Fibroblast of villous mesenchyme (primary cell): Measurements from ENCODE around the gene UBQLN1. TPM values are rescaled to one million over a fixed set of nuclear protein-coding genes. Genes with fewer than 3 reads are reported as not detected.

Experiments used
- DNase-seq: peaks from one replicate; pipeline ENCODE4 v3.0.0-alpha.2; 2010; ENCODE audit warnings: low read depth
- H3K4me3 ChIP-seq: 2 replicates; pipeline ENCODE4 v1.5.1; 2011; ENCODE audit warnings: low read depth, mild to moderate bottlenecking, low read length
- CTCF ChIP-seq: IDR thresholded peaks from 2 replicates; pipeline ENCODE4 v1.5.1; 2012; ENCODE audit warnings: low read depth, mild to moderate bottlenecking, low read length; ENCODE audit not compliant: insufficient read depth
- total RNA-seq: library from RNA; depleted of rRNA; stranded (reverse); fragments of >200 nt; gene quantifications from 2 replicates; pipeline ENCODE4 v1.2.3, GENCODE V29; 2012

UBQLN1 gene
- total RNA-seq, 1 donor = 133 TPM

GRCh38 chr9:83670381-83670780, 37.4 kb downstream of the UBQLN1 start:
- no peak overlapping the region for H3K4me3 ChIP-seq
- TF ChIP-seq CTCF = no peak
- DNase-seq = no peak

GRCh38 chr9:83669067-83669466, 38.7 kb downstream of the UBQLN1 start:
- TF ChIP-seq CTCF = no peak
- DNase-seq = peak; percentile 23
- H3K4me3 ChIP-seq = no peak overlapping the region

- TF ChIP-seq CTCF = no peak
- no peak overlapping the region for H3K4me3 ChIP-seq
- DNase-seq = no peak
Observed at GRCh38 chr9:83665580-83666200, 42.1 kb downstream of the UBQLN1 start.

GRCh38 chr9:83662933-83663332, 44.8 kb downstream of the UBQLN1 start:
- DNase-seq = no peak
- H3K4me3 ChIP-seq = no peak overlapping the region
- no peak for TF ChIP-seq CTCF

- no peak overlapping the region for H3K4me3 ChIP-seq
- DNase-seq = no peak
- no peak for TF ChIP-seq CTCF
Observed at GRCh38 chr9:83656952-83657351, 50.8 kb downstream of the UBQLN1 start.

- no peak overlapping the region for H3K4me3 ChIP-seq
- no peak for DNase-seq
- no peak for TF ChIP-seq CTCF
Observed at GRCh38 chr9:83656032-83656680, 51.6 kb downstream of the UBQLN1 start.
